ENCODE results near the gene ADAMTS8.

Gene ADAMTS8

DNA sequence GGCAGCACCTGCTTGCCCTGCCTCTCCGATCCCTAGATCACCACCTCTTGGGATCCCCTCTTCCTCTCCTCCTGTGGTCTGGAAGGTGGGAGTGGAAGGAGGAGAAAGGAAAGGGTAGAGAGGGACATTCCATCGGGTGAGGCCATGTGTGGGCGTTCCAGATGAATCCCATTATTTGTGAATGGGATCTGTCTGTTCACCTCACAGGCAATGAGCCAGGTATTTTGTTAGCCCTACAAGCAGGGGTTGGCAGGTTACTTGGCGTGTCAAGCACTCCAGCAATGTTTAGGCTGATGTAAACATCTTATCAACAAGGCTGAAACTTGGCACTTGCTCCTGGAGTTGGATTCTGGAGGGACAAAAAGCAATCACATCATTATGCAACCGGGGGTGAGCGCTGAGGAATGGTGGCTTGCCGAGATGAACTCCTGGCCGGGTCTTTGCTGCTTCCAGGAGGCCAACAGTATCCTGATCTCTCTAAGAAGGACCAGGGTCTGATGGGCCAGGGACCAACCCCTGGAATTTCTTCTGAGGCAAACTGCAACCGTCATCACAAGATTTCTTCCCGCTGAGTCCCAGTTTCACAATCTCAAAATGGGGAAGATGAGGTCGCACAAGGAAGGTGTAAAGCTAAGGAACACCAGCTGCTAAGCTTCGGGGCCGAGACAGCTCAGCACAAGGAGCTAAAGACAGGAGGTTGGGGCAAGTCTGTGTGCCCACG lies 7.8 kb downstream of the ADAMTS8 start:
- no peak for DNase-seq (ENCODE audit: extremely low read depth in 1 of 2, low read depth in 1 of 2)

- DNase-seq (ENCODE audit: extremely low read depth in 1 of 2, low read depth in 1 of 2), result no peak
Measured at GRCh38 chr11:130418756-130419155, 9.7 kb downstream of the ADAMTS8 start.

DNA sequence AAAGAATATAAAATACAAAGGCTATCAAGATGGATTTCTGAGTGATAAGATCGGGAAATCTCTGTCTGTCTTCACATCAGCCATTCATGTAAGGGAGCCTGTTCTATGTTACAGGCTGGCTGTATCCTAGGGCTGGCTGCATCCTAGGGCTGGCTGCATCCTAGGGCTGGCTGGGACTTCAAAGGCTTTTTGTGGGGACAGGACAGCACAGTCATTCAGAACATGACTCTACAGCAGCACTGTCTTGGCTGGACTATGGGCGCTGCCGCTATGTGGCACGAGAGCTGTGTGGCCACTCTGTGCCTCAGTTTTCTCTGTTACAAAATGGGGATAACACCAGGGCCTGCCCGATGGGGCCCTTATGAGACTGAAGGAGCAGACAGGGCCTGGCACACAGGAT lies 10.2 kb downstream of the ADAMTS8 start:
- no peak for DNase-seq (ENCODE audit: extremely low read depth in 1 of 2, low read depth in 1 of 2)

DNA sequence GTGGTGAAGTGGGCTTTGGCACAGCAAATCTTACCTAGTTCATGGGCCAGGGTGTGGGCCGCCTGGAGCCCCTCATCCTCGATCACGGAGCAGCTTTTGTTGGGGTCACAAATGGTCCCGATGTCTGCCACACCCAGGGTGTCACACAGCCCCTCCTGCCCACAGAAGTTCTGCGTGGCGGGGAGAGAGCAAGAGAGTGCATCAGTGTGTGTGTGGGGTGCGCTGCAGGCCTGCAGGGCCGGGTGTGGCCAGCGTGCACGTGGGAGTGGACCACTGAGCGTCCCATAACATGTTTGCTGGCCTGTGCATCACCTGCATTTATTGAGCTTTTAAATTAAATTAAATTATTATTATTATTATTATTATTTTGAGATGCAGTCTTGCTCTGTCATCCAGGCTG lies 11.5 kb downstream of the ADAMTS8 start:
- no peak for DNase-seq (ENCODE audit: extremely low read depth in 1 of 2, low read depth in 1 of 2)

DNA sequence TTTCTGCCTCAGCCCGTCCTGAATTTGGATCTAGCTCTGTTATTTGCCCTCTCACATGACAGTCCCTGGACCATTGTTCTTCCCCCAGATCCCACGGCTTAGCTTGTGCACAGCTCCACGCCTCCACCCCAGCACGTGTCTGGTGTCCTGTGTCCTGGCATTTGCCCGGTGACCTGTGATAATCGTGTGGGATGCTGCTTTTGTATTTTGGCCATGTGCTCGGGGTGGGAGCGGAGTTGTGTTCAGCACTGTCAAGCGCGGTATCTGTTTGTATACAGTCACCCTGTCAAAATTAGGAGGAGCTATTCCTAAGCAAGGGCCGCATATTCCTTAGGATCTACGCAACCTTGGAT lies 11.9 kb downstream of the ADAMTS8 start:
- no peak for DNase-seq (ENCODE audit: extremely low read depth in 1 of 2, low read depth in 1 of 2)

DNA sequence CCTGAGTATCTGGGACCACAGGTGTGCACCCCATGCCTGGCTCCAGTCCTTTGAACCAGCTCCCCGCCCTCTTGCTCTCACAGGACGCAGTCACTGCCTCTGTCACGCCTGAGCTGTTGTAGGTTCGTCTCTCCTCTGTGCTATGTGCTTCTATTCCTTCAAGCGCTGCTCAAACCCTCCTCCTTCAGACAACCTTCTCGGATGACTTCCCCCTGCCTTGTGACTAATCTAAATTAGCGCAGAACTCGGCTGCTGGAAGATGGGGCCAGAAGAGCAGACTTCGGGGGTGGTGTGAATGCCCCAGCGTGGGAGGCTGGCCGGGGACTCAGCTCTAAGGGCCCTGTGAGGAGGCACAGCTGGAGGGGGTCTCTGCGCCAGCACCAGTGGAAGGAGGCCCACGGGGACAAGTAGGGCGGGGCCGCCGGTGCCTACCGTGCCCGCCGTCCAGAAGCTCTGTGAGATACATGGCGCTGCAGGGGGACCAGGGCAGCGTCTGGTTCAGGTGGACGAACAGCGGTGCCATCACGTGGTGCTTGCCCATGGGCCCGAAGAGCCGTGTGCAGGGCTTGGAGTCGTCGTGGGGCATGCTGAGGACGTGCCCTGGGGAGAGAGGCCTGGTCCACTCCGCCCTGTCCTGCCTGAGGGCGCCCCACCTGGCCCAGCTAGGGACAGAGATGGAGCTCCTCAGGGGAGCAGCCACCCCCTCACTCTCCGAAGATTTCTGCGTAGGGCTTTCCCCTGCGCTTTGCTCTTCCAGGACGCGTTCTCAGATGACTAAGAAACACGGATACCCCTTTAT lies 12.5 kb downstream of the ADAMTS8 start:
- no peak for DNase-seq (ENCODE audit: extremely low read depth in 1 of 2, low read depth in 1 of 2)

DNA sequence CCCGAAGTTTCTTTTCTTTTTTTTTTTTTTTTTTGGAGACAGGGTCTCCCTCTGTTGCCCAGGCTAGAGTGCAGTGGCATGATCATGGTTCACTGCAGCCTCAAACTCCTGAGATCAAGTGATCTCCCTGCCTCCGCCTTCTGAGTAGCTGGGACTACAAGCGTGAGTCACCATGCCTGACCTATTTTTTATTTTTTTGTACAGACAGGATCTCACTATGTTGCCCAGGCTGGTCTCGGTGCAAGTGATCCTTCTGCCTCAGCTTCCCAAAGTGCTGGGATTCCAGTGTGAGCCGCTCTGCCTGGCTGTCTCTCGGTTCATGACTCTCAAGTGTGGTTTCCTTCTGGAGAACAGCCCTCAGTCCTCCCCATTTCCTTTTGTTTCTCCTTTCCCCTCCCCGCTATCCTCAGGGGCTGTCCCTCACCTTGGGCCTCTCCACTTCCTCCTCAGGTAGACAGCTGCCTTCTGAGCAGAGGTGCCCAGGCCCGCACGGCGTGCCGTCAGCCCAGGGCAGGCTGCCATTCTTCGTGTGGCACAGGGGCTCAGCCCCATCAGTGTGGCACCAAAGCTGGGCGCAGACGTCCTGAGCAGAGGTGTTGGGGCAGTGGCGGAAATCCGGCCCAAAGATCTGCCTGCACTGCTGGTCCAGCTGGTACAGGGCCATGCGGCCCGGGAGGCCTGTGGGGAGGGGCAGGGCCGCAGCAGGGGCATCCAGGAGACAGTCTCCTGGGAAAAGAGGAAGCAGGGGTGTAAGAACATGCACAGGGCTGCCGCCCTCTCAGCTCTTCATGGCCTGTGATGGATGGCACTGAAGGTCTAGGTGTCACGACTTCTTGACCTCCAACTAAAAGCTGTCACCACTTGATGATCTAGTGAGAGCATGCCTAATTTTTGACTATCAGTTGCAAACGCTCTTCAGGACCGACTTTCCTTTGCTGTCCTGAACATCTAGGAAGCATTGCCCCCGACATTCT lies 14.0 kb downstream of the ADAMTS8 start:
- no peak for DNase-seq (ENCODE audit: extremely low read depth in 1 of 2, low read depth in 1 of 2)

GRCh38 chr11:130413405-130414106 lies 14.9 kb downstream of the ADAMTS8 start:
- no peak for DNase-seq (ENCODE audit: extremely low read depth in 1 of 2, low read depth in 1 of 2)

- no peak for DNase-seq (ENCODE audit: extremely low read depth in 1 of 2, low read depth in 1 of 2)
Measured at GRCh38 chr11:130411223-130411622, 17.2 kb downstream of the ADAMTS8 start.

GRCh38 chr11:130409594-130410388 lies 18.6 kb downstream of the ADAMTS8 start:
- no peak for DNase-seq (ENCODE audit: extremely low read depth in 1 of 2, low read depth in 1 of 2)

DNA sequence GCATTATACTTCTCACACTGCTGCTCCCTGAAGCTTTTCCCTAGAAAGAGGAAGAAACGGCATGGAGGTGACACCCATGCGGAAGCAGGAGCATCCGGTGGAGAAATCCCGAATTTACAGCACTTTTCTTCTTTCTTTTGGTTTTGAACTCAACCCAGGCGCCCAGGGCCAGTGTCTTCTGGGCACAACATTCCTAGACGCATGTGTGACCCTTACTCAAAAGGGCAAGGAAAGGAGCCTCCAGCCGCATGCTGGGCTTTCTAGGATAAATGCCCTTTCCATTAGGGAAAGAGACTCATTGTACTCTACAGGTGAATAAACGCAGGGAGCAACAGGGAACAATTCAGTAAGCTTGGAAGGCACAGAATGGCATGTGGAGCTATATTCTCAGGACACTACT lies 19.5 kb downstream of the ADAMTS8 start:
- no peak for DNase-seq (ENCODE audit: extremely low read depth in 1 of 2, low read depth in 1 of 2)

DNA sequence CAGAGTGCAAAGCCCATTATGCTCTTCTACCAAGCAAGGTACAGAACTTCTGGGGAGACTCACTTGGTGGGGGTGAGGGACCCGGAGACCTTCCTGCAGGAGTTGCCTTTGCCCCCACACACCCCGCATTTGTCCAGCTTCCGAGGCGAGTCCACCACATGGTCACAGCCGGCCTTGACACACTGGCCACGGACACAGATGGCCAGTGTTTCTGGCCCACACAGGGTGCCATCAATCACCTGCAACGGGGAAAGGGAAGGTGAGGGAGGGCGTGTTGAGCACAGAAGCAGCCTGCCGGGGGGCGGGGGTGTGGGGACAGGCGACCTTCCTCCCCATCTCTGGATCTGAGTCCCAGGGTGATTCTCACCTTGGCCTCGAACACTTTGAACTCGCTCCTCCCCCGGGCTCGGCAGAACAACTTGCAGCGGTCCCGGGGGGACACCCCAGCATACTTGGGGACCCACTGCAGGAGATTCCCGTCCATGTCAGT lies 20.0 kb downstream of the ADAMTS8 start:
- no peak for DNase-seq (ENCODE audit: extremely low read depth in 1 of 2, low read depth in 1 of 2)

GRCh38 chr11:130407978-130408377 lies 20.4 kb downstream of the ADAMTS8 start:
- DNase-seq (ENCODE audit: extremely low read depth in 1 of 2, low read depth in 1 of 2), result no peak

DNA sequence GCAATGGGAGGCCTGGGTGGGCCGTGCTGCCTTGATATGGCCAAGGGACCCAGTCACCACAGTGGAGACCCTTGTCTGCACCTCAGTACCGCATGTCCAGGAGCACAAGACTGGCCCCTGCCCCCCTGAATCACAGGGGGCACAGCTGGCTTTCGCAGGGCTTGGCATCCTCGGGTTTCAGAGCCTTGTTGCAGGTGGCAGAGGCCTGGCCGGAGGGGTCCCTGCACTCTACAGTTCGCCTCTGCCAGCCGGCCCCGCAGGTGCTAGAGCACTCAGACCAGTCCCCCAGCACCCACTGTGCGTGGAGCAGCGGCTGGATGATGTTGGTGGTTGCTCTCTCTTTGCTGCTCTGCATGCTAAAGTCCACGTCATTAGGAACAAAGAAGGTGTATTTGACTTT lies 23.0 kb downstream of the ADAMTS8 start:
- DNase-seq (ENCODE audit: extremely low read depth in 1 of 2, low read depth in 1 of 2), result no peak

DNA sequence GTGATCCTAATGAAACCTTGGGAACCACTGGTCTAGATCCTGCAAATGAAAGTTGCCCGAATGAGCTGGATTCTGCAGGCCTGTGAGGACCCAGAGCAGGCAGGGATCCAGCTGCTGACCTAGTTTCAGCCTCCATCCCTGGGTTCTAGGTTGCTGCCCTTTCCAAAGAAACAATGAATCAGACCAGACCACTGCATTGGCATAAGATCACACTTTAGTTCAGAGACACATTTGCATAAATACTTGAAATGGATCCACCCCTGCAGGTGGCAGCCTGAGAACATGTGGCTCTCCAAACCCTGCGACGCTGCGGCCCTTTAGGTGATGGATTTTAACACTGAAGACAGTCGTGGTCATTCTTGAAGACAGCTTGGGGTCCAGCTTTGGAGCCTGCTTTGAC lies 23.7 kb downstream of the ADAMTS8 start:
- DNase-seq (ENCODE audit: extremely low read depth in 1 of 2, low read depth in 1 of 2), result no peak

GRCh38 chr11:130403967-130404366 lies 24.4 kb downstream of the ADAMTS8 start:
- DNase-seq (ENCODE audit: extremely low read depth in 1 of 2, low read depth in 1 of 2), result no peak

DNA sequence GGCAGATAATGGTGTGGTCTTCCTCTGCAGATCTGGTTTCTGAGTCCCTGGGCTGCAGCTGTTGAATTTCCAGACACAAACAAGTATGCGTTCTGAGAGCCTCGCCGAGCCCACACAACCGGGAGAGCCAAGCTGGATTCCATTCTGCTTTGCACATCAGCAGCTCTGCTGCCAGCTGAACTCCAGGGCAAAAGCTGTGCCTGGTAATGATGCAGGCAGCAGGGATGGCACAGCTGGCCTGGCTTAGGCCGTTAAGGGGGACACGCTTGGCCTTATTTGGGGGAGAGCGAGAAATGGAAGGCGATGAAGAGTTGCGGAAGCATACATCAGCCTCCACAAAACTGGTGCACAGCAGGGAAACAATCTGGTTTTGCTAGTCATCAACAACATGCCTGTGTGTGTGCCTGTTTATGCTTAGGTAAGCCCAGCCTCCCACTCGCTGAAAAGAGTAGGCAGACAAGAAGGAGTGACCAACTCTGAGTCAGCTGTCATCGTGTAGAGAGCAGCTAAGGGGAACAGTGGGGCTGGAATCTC lies 25.1 kb downstream of the ADAMTS8 start:
- no peak for DNase-seq (ENCODE audit: extremely low read depth in 1 of 2, low read depth in 1 of 2)

- no peak for DNase-seq (ENCODE audit: extremely low read depth in 1 of 2, low read depth in 1 of 2)
Measured at GRCh38 chr11:130402570-130402969, 25.8 kb downstream of the ADAMTS8 start.

- no peak for DNase-seq (ENCODE audit: extremely low read depth in 1 of 2, low read depth in 1 of 2)
Measured at GRCh38 chr11:130400781-130401483, 27.5 kb downstream of the ADAMTS8 start.

Data from stimulated activated CD8-positive, alpha-beta memory T cell treated with anti-CD3 and anti-CD28 coated beads, Interleukin-7, amount 100 ng/mL, for 48 hours (primary cell).